Subcutaneous abdominal adipose tissue (tissue), 5 donors: Measurements from ENCODE around the gene YJEFN3.

ENCODE experiments used
- H3K27ac ChIP-seq: one replicate; pipeline ENCODE4 v1.7.0; 2013; ENCODE audit warnings: low read depth, mild to moderate bottlenecking, inconsistent platforms, low read length, moderate library complexity
- H3K27me3 ChIP-seq, 5 donors: one replicate each; pipeline ENCODE4 v1.7.0; 2013; ENCODE audit warnings: low read length in 5 of 5, inconsistent platforms in 1 of 5; ENCODE audit not compliant: control insufficient read depth in 5 of 5, insufficient read depth in 4 of 5
- H3K36me3 ChIP-seq, 5 donors: one replicate each; pipeline ENCODE4 v1.7.0; 2013; ENCODE audit warnings: low read length in 5 of 5; ENCODE audit not compliant: control insufficient read depth in 5 of 5, insufficient read depth in 5 of 5
- H3K4me1 ChIP-seq, 5 donors: one replicate each; pipeline ENCODE4 v1.7.0; 2013; ENCODE audit warnings: low read length in 5 of 5, mild to moderate bottlenecking in 3 of 5, moderate library complexity in 1 of 5; ENCODE audit not compliant: control insufficient read depth in 5 of 5, insufficient read depth in 5 of 5
- H3K4me3 ChIP-seq, 5 donors: one replicate each; pipeline ENCODE4 v1.7.0; 2013; ENCODE audit warnings: low read length in 5 of 5, low read depth in 1 of 5
- H3K9ac ChIP-seq, 5 donors: one replicate each; pipeline ENCODE4 v1.7.0; 2013; ENCODE audit warnings: low read length in 5 of 5, mild to moderate bottlenecking in 4 of 5, moderate library complexity in 3 of 5
- H3K9me3 ChIP-seq, 5 donors: one replicate each; pipeline ENCODE4 v1.7.0; 2013; ENCODE audit warnings: low read length in 5 of 5; ENCODE audit not compliant: control insufficient read depth in 5 of 5
- donor health status: healthy.
- donor health status: healthy.
- donor health status: healthy.
- donor health status: healthy.
- donor health status: healthy.

Gene YJEFN3

GRCh38 chr19:19528721-19529490 lies at the start of gene YJEFN3:
YJEFN3 (plus strand) TSS chr19:19528911; CDS start chr19:19528933, 22 bp downstream.
- Histone ChIP-seq H3K9ac (no peak within 1 kb of the TSS), H3K4me3 (no peak within 1 kb of the TSS), H3K9me3 (no peaks in the 10 kb centered on the region), H3K4me1 (peaks cover 0 to 9% (median 6%) of the 10 kb centered on the region in 5 donors), H3K27ac (no peak within 1 kb of the TSS), H3K27me3 (no peaks in the 10 kb centered on the region), H3K36me3 (peaks cover 0 to 44% (median 25%) of the 10 kb centered on the region in 5 donors)

DNA sequence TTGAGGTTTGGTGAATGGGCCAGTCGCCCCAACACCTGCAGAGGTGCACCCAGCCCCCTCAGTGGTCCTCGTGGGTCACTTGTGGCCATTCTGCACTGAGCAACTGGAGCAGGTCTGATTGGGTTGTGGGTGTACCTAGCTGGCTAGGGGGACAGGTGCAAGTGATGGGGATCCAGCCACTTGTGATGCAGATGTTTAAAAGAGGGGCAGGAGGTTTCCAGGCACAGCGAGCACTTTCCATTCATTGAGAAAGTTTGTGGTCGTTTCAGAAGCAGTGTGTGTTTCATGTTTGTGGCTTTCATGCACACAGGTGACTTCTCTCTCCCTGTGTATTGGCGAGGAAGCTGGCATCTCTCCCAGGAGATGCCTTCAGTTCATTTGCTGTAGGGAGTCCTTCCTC lies 48.0 kb upstream of the YJEFN3 start:
- Histone ChIP-seq H3K9me3 (no peaks in the 10 kb centered on the region), H3K27me3 (no peaks in the 10 kb centered on the region), H3K4me3 (no peak overlapping the region), H3K9ac (no peak overlapping the region), H3K36me3 (peaks cover 0 to 24% (median 12%) of the 10 kb centered on the region in 5 donors), H3K4me1 (peaks cover 2 to 20% (median 13%) of the 10 kb centered on the region in 5 donors), H3K27ac (no peak overlapping the region)

GRCh38 chr19:19482809-19483596 lies 45.7 kb upstream of the YJEFN3 start:
- Histone ChIP-seq H3K27me3 (no peaks in the 10 kb centered on the region), H3K9me3 (no peaks in the 10 kb centered on the region), H3K9ac (no peak overlapping the region), H3K4me3 (no peak overlapping the region), H3K36me3 (peaks cover 0 to 37% (median 13%) of the 10 kb centered on the region in 5 donors), H3K4me1 (peaks cover 2 to 19% (median 12%) of the 10 kb centered on the region in 5 donors), H3K27ac (no peak overlapping the region)

DNA sequence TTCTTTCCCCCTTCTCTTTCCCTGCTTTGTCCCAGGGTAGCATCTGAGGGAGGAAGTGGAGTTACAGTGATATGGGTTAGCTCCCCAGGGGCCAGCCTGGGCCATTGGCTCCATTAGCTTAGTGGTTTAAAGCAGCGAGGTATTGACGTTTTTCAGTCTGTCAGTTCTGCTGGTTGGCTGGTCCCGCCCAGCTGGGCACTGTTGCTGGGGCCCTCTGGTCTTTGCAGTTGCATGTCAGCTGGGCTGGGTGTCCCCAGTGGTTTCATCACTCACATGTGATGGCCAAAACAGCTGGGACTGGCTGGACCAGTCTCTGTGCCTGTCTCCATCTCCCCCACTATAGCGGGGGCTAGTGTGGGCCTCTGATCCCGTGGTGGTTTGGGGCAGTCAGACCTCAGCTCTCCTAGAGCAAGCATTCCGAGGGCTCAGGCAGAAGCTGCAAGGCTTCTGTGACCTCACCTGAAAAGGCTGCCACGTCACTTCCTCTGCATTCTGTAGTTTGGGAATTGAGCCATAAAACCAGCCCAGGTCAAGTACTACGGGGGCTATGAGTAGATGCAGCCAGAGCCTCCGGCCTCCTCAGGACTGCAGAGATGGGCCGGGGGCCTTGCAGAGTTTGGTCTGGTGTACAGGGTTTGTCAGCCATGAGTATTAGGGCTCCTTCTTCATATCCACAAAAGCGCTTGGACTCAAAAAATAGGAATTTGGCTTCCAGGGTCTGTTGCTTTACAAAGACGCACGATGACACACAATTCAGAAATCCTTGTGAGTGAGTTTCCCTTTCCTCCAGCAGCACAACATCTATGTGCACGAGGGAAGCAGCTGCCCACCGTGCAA lies 43.3 kb upstream of the YJEFN3 start:
- H3K27ac ChIP-seq, result no peak overlapping the region
- H3K9ac ChIP-seq, result no peak overlapping the region
- H3K9me3 ChIP-seq, result no peaks in the 10 kb centered on the region
- peaks cover 0 to 34% (median 13%) of the 10 kb centered on the region in 5 donors for H3K36me3 ChIP-seq
- no peaks in the 10 kb centered on the region for H3K27me3 ChIP-seq
- H3K4me1 ChIP-seq, result peaks cover 15 to 43% (median 35%) of the 10 kb centered on the region in 5 donors
- no peak overlapping the region for H3K4me3 ChIP-seq

GRCh38 chr19:19485998-19486290 lies 42.8 kb upstream of the YJEFN3 start:
- Histone ChIP-seq H3K9ac (no peak overlapping the region), H3K27me3 (no peaks in the 10 kb centered on the region), H3K4me1 (peaks cover 17 to 46% (median 39%) of the 10 kb centered on the region in 5 donors), H3K27ac (no peak overlapping the region), H3K9me3 (no peaks in the 10 kb centered on the region), H3K4me3 (no peak overlapping the region), H3K36me3 (peaks cover 0 to 30% (median 9%) of the 10 kb centered on the region in 5 donors)

- no peaks in the 10 kb centered on the region for H3K27me3 ChIP-seq
- H3K4me3 ChIP-seq, result no peak overlapping the region
- H3K36me3 ChIP-seq, result peaks cover 0 to 31% (median 13%) of the 10 kb centered on the region in 5 donors
- no peaks in the 10 kb centered on the region for H3K9me3 ChIP-seq
- H3K9ac ChIP-seq, result peak overlapping the region in 1 of 5 donors; percentile 20
- no peak overlapping the region for H3K27ac ChIP-seq
- H3K4me1 ChIP-seq, result peaks cover 17 to 46% (median 39%) of the 10 kb centered on the region in 5 donors
Observed at GRCh38 chr19:19486343-19487076, 42.2 kb upstream of the YJEFN3 start.

GRCh38 chr19:19487077-19487949 lies 41.4 kb upstream of the YJEFN3 start:
- peak overlapping the region in 2 of 5 donors; percentile 20 to 71 for H3K9ac ChIP-seq
- H3K9me3 ChIP-seq, result no peaks in the 10 kb centered on the region
- H3K36me3 ChIP-seq, result peaks cover 0 to 38% (median 17%) of the 10 kb centered on the region in 5 donors
- H3K4me3 ChIP-seq, result no peak overlapping the region
- peaks cover 17 to 46% (median 39%) of the 10 kb centered on the region in 5 donors for H3K4me1 ChIP-seq
- no peaks in the 10 kb centered on the region for H3K27me3 ChIP-seq
- H3K27ac ChIP-seq, result peak overlapping the region; percentile 94

DNA sequence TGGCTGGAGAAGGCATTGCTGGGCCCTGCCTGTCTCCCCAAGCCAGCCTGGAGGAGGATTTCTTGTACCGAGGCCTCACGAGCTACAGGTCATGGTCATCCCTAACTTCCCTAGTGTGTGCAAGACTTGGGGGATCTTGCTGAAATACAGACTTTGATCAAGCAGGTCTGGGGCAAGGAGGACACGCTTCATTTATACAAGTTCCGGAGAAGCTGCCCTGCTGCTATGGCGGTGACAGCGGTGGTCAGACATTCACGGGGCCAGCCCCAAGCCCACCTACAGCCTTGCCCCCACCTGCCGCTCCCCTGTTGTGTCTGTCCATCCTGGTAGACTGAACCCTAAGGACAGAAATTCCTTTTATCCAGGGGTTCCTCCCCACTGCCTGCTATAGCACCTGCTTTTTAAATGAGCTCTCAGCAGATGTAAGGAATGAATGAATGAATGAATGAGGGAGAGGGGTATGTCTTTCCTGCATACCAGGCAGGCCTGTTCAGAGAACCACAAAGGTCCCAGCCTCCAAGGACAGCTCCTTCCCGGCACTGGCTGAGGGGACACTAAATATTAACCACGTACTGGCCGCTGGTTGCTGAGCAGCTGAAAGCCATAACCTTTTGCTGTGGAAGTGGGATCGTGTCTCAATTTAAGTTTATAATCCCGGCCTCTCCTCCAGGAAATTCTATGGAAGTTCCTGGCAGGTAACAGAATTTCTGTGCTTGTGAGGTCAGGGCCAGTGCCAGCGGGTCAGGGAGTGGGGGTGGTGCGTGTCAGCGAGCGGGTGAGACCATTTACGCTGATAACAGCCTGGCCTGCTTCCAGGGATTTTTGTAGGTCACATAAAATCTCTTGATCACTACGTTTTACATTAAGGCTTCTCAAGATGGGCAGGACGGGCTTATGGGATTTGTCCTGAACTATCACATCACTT lies 40.5 kb upstream of the YJEFN3 start:
- Histone ChIP-seq H3K4me3 (peak overlapping the region in 2 of 5 donors; percentile 53 to 55), H3K36me3 (peaks cover 0 to 38% (median 18%) of the 10 kb centered on the region in 5 donors), H3K4me1 (peaks cover 17 to 46% (median 39%) of the 10 kb centered on the region in 5 donors), H3K27me3 (no peaks in the 10 kb centered on the region), H3K9ac (peak overlapping the region in 3 of 5 donors; percentile 38 to 71 (median 51)), H3K9me3 (no peaks in the 10 kb centered on the region), H3K27ac (peak overlapping the region; percentile 94)
